Gastroesophageal sphincter (tissue), 3 donors: ENCODE measurements around the gene NEK4.

ENCODE experiments used
- CTCF ChIP-seq, 4 experiments: fragments of 200-600 bp in 2 of 4; fragments of 450-650 bp in 2 of 4; sonication (generic) in 1 of 4; IDR thresholded peaks; one replicate each; pipeline ENCODE4 v1.5.1; 2017 to 2019; ENCODE audit warnings: antibody characterized with exemption in 4 of 4, mild to moderate bottlenecking in 2 of 4, moderate library complexity in 2 of 4
- POLR2A ChIP-seq, 2 donors: fragments of 450-650 bp; IDR thresholded peaks; one replicate each; pipeline ENCODE4 v1.6.1; 2017; ENCODE audit warnings: antibody characterized with exemption in 2 of 2, mild to moderate bottlenecking in 2 of 2, moderate library complexity in 1 of 2

GRCh38 chr3:52809662-52810377, 39.1 kb upstream of the NEK4 start:
- TF ChIP-seq POLR2A (IDR thresholded peaks at IDR 0.05) (no peak), CTCF (IDR thresholded peaks at IDR 0.05) (no peak)
